Measurements from ENCODE around the gene DNAH8. TPM values are rescaled to one million over a fixed set of nuclear protein-coding genes. Genes with fewer than 3 reads are reported as not detected.

Gene DNAH8
- total RNA-seq, 1 donor from 2014 or later = not detected

- DNase-seq (ENCODE audit: low read depth) (no peak), FAIRE-seq (no peak)
- peaks cover 14% of the 10 kb centered on the region for H3K4me1 Mint-ChIP-seq (ENCODE audit: low read depth, unreplicated experiment)
- no peaks in the 10 kb centered on the region for H3K9me3 ChIP-seq (ENCODE audit: insufficient read depth, low read depth, low read length)
- H4K20me1 ChIP-seq (ENCODE audit: insufficient read depth, low read length) = no peaks in the 10 kb centered on the region
- H3K4me3 ChIP-seq (ENCODE audit: insufficient read depth, low read depth, low read length) = no peak overlapping the region
- TF ChIP-seq EZH2 (IDR thresholded peaks at IDR 0.05; ENCODE audit: insufficient read depth, low read length) (no peak), CTCF (IDR thresholded peaks at IDR 0.05; ENCODE audit: insufficient read depth, low read depth, low read length) (no peak)
- no peaks in the 10 kb centered on the region for H3K36me3 Mint-ChIP-seq (ENCODE audit: low read depth, unreplicated experiment)
- no peaks in the 10 kb centered on the region for H3K79me2 ChIP-seq (ENCODE audit: insufficient read depth, low read length)
- peaks cover 2% of the 10 kb centered on the region for H3K9me3 Mint-ChIP-seq (ENCODE audit: unreplicated experiment)
- no peak overlapping the region for H3K9ac ChIP-seq (ENCODE audit: low read length)
- no peaks in the 10 kb centered on the region for H3K4me1 ChIP-seq (ENCODE audit: insufficient read depth, low read length)
- H3K4me2 ChIP-seq (ENCODE audit: low read length) = no peak overlapping the region
- H2AFZ ChIP-seq (ENCODE audit: low read depth, low read length) = no peak overlapping the region
- H3K27ac Mint-ChIP-seq (ENCODE audit: unreplicated experiment) = no peak overlapping the region
- no peak overlapping the region for H3K4me3 Mint-ChIP-seq (ENCODE audit: unreplicated experiment)
- no peaks in the 10 kb centered on the region for H3K27me3 ChIP-seq (ENCODE audit: insufficient read depth, low read length)
- no peak overlapping the region for H3K27ac ChIP-seq (ENCODE audit: low read depth, low read length)
- H3K27me3 Mint-ChIP-seq (ENCODE audit: low read depth, unreplicated experiment) = no peaks in the 10 kb centered on the region
- H3K36me3 ChIP-seq (ENCODE audit: insufficient read depth, low read length) = no peaks in the 10 kb centered on the region
Observed at GRCh38 chr6:38774929-38775707, 60.0 kb downstream of the DNAH8 start.

GRCh38 chr6:38775870-38776269, 60.8 kb downstream of the DNAH8 start:
- Histone ChIP-seq H3K9ac (ENCODE audit: low read length) (no peak overlapping the region), H3K27me3 (ENCODE audit: insufficient read depth, low read length) (no peaks in the 10 kb centered on the region), H3K9me3 (ENCODE audit: insufficient read depth, low read depth, low read length) (no peaks in the 10 kb centered on the region), H3K4me3 (ENCODE audit: insufficient read depth, low read depth, low read length) (no peak overlapping the region), H3K36me3 (ENCODE audit: insufficient read depth, low read length) (no peaks in the 10 kb centered on the region), H3K79me2 (ENCODE audit: insufficient read depth, low read length) (no peaks in the 10 kb centered on the region), H2AFZ (ENCODE audit: low read depth, low read length) (no peak overlapping the region), H3K4me2 (ENCODE audit: low read length) (no peak overlapping the region), H4K20me1 (ENCODE audit: insufficient read depth, low read length) (no peaks in the 10 kb centered on the region), H3K4me1 (ENCODE audit: insufficient read depth, low read length) (no peaks in the 10 kb centered on the region), H3K27ac (ENCODE audit: low read depth, low read length) (no peak overlapping the region)
- no peak overlapping the region for H3K4me3 Mint-ChIP-seq (ENCODE audit: unreplicated experiment)
- H3K4me1 Mint-ChIP-seq (ENCODE audit: low read depth, unreplicated experiment) = peaks cover 12% of the 10 kb centered on the region
- FAIRE-seq = no peak
- H3K9me3 Mint-ChIP-seq (ENCODE audit: unreplicated experiment) = peaks cover 2% of the 10 kb centered on the region
- H3K36me3 Mint-ChIP-seq (ENCODE audit: low read depth, unreplicated experiment) = no peaks in the 10 kb centered on the region
- no peak overlapping the region for H3K27ac Mint-ChIP-seq (ENCODE audit: unreplicated experiment)
- DNase-seq (ENCODE audit: low read depth) = no peak
- TF ChIP-seq EZH2 (IDR thresholded peaks at IDR 0.05; ENCODE audit: insufficient read depth, low read length) = no peak
- TF ChIP-seq CTCF (IDR thresholded peaks at IDR 0.05; ENCODE audit: insufficient read depth, low read depth, low read length) = no peak
- H3K27me3 Mint-ChIP-seq (ENCODE audit: low read depth, unreplicated experiment) = no peaks in the 10 kb centered on the region

- no peak overlapping the region for H3K4me3 ChIP-seq (ENCODE audit: insufficient read depth, low read depth, low read length)
- no peak overlapping the region for H3K4me2 ChIP-seq (ENCODE audit: low read length)
- no peak overlapping the region for H2AFZ ChIP-seq (ENCODE audit: low read depth, low read length)
- H4K20me1 ChIP-seq (ENCODE audit: insufficient read depth, low read length) = no peaks in the 10 kb centered on the region
- no peaks in the 10 kb centered on the region for H3K36me3 Mint-ChIP-seq (ENCODE audit: low read depth, unreplicated experiment)
- peaks cover 2% of the 10 kb centered on the region for H3K9me3 Mint-ChIP-seq (ENCODE audit: unreplicated experiment)
- H3K27ac Mint-ChIP-seq (ENCODE audit: unreplicated experiment) = peak overlapping the region; percentile 42
- H3K27ac ChIP-seq (ENCODE audit: low read depth, low read length) = no peak overlapping the region
- no peaks in the 10 kb centered on the region for H3K27me3 ChIP-seq (ENCODE audit: insufficient read depth, low read length)
- no peak overlapping the region for H3K9ac ChIP-seq (ENCODE audit: low read length)
- no peaks in the 10 kb centered on the region for H3K36me3 ChIP-seq (ENCODE audit: insufficient read depth, low read length)
- peaks cover 7% of the 10 kb centered on the region for H3K4me1 Mint-ChIP-seq (ENCODE audit: low read depth, unreplicated experiment)
- no peaks in the 10 kb centered on the region for H3K79me2 ChIP-seq (ENCODE audit: insufficient read depth, low read length)
- H3K4me3 Mint-ChIP-seq (ENCODE audit: unreplicated experiment) = no peak overlapping the region
- H3K4me1 ChIP-seq (ENCODE audit: insufficient read depth, low read length) = no peaks in the 10 kb centered on the region
- H3K27me3 Mint-ChIP-seq (ENCODE audit: low read depth, unreplicated experiment) = no peaks in the 10 kb centered on the region
- TF ChIP-seq CTCF (IDR thresholded peaks at IDR 0.05; ENCODE audit: insufficient read depth, low read depth, low read length) (no peak), EZH2 (IDR thresholded peaks at IDR 0.05; ENCODE audit: insufficient read depth, low read length) (no peak)
- H3K9me3 ChIP-seq (ENCODE audit: insufficient read depth, low read depth, low read length) = no peaks in the 10 kb centered on the region
- peak; percentile 30 for DNase-seq (ENCODE audit: low read depth)
- FAIRE-seq = no peak
Observed at GRCh38 chr6:38776515-38776914, 61.4 kb downstream of the DNAH8 start.
